ENCODE data around the gene IL36RN. TPM values are rescaled to one million over a fixed set of nuclear protein-coding genes. Genes with fewer than 3 reads are reported as not detected.
A peak's percentile ranks its signal among the peaks of the same experiment; 100 is the strongest.
"Not testable (repeated sequence)": the region's sequence is repeated elsewhere in the genome, so short reads cannot be mapped to it uniquely, and the experiment has no call there.

The IL36RN gene
- polyA plus RNA-seq, 6 donors from 2014 or later: not detected

DNA sequence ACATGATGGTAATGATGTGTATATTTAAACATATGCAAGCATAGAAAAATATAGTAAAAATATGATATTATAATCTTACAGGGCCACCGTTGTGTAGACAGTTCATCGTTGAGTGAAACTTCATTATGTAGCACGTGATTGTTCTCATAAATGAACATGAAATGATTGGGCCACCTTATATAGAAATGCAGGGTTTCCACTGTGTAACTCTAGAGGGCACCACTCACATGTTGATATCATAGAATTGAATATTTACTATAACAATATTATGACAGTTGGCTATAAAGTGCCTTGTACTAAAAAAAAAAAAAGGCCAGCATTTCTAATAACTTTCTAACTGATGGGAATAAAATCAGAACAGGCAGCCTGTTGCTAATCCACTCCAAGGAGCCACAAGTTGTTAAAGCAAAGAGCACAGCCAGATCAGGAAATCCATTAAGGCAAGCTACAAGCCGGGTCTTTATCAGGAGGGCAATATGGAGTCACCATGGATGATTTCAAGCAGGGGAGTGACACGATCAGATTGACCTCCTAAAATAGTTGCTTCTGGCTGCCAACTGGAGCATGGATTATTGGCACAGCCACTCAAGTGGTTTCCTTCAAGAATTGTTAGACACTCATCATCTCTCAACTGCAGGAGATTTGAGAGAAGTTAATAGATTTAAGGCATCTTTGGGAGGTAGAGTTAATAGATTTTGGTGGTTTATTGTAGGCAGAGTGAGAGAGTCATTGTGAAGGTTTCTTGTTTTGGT lies 25.4 kb downstream of the IL36RN start:
- peaks cover 0 to 5% (median 4%) of the 10 kb centered on the region in 3 donors for H3K4me1 Mint-ChIP-seq
- peaks cover 9 to 32% (median 31%) of the 10 kb centered on the region in 3 donors for H3K27me3 Mint-ChIP-seq
- H3K9me3 Mint-ChIP-seq: no peaks in the 10 kb centered on the region
- H3K36me3 Mint-ChIP-seq: no peaks in the 10 kb centered on the region
- no peak overlapping the region for H3K4me3 Mint-ChIP-seq
- ATAC-seq (ENCODE audit: low read depth in 2 of 2): peak; percentile 37 to 65
- DNase-seq: no peak
- H3K27ac Mint-ChIP-seq: no peak overlapping the region

DNA sequence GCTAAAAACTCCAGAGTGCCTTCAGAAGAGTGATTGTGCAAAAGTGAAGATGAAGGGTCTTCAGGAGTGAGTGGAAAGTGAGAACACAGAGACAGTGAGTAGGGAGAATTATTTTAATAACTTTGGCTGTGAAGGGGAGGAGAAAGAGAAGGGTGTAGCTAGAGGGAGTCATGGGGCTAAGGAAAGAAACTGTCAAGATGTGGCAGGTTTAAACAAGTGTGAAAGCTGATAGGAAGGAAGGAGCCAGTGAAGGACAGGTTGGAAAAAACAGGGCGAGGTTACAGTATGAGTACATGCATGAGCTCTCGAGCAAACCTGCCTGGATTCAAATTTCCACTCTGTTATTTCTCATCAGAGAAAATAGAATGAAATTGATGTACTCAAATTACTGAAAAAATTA lies 26.5 kb downstream of the IL36RN start:
- H3K27ac Mint-ChIP-seq: peak overlapping the region in 1 of 6 donors; percentile 12
- peaks cover 0 to 5% (median 4%) of the 10 kb centered on the region in 3 donors for H3K4me1 Mint-ChIP-seq
- DNase-seq (no peak), ATAC-seq (ENCODE audit: low read depth in 2 of 2) (no peak)
- no peaks in the 10 kb centered on the region for H3K36me3 Mint-ChIP-seq
- no peaks in the 10 kb centered on the region for H3K9me3 Mint-ChIP-seq
- H3K27me3 Mint-ChIP-seq: peaks cover 5 to 32% (median 31%) of the 10 kb centered on the region in 3 donors
- no peak overlapping the region for H3K4me3 Mint-ChIP-seq

DNA sequence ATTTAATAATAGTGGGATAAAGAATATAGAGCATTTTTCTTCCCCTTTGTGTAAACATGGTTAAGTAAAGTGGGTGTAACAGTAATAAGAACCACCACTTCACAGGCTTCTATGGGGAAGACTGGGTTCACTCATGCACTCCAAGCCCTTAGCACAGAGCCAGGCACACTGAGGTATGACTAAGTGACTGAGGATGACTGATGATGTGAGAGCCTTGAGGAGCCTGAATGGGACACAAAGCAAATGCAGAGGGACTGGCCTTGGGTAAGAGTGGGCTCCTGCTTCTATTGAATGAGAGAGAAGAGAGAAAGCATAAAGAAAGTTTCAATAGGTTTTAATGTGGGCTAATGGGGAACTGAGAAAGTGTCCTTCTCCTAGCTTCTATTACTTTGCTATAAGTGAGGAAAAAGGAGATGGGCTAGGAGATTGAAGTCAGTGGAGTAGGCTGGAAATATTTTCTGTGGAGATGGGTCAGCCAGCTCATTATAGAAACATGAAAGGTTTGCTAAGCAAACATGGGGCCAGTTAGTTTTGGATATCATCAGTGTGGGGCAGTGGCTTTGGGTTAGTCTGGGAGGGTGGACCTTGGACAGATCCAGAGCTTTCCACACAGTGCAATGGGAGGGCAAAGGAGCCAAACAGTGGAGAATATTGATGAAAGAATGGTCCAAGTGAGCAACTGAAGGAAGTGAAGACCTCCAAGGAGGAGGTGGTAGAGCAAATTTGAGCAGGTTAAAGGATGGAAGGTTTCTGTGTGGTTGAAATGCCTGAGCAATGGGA lies 29.4 kb downstream of the IL36RN start:
- H3K27me3 Mint-ChIP-seq: peaks cover 0 to 14% (median 13%) of the 10 kb centered on the region in 3 donors
- no peak overlapping the region for H3K4me3 Mint-ChIP-seq
- H3K9me3 Mint-ChIP-seq: no peaks in the 10 kb centered on the region
- H3K27ac Mint-ChIP-seq: no peak overlapping the region
- DNase-seq (no peak), ATAC-seq (ENCODE audit: low read depth in 2 of 2) (no peak)
- peaks cover 0 to 4% (median 2%) of the 10 kb centered on the region in 3 donors for H3K4me1 Mint-ChIP-seq
- no peaks in the 10 kb centered on the region for H3K36me3 Mint-ChIP-seq

DNA sequence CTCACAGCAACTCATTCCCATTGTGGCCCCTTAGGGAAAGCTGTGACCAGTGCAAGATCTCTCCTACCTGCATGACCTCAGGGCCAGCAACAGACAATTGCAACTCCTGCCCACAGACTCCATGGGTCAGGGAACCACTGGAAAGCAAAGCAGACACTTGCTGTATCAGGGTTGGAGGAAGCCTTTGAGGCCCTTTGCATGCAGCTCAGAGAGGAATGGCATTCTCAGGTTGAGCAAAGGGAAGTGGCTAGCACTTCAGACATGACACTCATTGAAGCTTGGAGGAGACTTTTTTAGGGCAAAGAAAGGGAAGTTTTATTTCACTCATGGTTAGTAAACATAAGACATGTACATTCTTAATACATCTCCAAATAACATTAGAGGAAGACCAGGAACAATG lies 30.9 kb downstream of the IL36RN start:
- ATAC-seq (ENCODE audit: low read depth in 2 of 2): peak; percentile 55 to 74
- H3K4me1 Mint-ChIP-seq: no peaks in the 10 kb centered on the region
- DNase-seq: no peak
- no peak overlapping the region for H3K4me3 Mint-ChIP-seq
- H3K27me3 Mint-ChIP-seq: peaks cover 0 to 11% (median 7%) of the 10 kb centered on the region in 3 donors
- H3K36me3 Mint-ChIP-seq: peaks cover 0 to 2% of the 10 kb centered on the region in 2 donors
- peaks cover 0 to 6% (median 2%) of the 10 kb centered on the region in 7 donors for H3K9me3 Mint-ChIP-seq
- no peak overlapping the region for H3K27ac Mint-ChIP-seq

DNA sequence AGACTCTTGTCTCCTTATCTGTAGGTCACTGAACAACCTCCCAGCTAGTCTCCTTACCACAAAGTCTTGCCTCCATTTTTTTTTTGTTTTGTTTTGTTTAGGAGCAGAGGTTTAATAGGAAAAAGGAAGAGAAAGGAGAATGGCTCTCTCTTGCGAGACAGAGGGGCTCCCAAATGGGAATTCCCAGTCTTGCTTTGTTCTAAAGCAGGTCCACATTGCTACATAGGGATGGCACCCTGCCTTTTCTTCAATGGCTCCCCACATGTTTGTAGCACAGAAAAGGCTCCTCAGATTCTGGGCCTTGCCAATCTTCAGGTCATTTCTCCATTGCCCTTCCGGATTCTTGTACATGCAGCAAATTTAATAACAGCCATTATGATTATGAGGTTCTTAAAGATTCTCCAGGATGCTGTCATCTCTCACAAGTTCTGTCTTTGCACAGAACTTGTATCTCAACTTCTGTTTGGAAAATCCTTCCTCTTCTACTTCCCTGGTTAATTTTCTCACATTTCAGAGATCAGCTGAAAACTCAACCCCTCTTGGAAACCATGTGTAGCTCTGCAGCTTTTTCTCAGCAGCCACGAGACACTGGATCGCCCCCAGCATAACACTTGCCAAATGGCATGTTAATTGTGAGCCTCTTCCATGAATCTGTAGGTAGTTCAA lies 32.4 kb downstream of the IL36RN start:
- ATAC-seq (ENCODE audit: low read depth in 2 of 2) (no peak), DNase-seq (no peak)
- no peak overlapping the region for H3K4me3 Mint-ChIP-seq
- peaks cover 0 to 8% (median 6%) of the 10 kb centered on the region in 3 donors for H3K27me3 Mint-ChIP-seq
- H3K4me1 Mint-ChIP-seq: no peaks in the 10 kb centered on the region
- H3K27ac Mint-ChIP-seq: no peak overlapping the region
- peaks cover 0 to 12% (median 5%) of the 10 kb centered on the region in 7 donors for H3K9me3 Mint-ChIP-seq
- H3K36me3 Mint-ChIP-seq: peaks cover 5 to 8% of the 10 kb centered on the region in 2 donors

DNA sequence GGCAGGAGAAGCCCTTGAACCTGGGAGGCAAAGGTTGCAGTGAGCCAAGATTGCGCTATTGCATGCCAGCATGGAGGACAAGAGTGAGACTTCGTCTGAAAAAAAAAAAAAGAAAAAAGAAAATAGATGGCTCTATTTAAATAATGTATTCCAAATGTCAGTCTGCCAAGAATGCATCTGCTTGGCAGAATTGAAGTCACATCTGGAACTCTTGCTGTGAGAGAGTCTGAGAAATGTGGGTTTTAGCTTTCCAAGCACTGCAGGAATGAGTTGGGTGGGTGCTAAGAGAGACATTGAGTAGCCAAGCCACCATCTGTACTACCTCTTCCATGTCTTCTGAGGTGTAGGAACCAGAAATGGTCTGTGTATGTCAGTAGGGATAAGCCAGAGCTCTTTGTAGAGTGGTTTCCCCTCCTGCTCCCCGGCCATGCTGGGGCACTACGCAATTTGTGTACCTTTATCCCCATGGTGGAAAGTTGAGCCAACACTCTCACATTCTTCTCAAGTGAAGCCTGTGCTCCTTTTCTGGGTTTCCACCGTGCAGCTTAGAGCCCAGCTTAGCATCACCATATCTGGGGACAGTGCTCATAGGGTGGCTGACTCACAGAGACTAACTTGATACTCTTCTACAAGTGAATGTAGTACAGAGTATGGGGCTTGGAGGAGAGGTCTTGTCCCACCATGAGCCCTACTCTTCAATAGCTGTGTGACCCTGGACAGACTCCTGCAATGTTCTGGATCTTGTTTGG lies 34.0 kb downstream of the IL36RN start:
- ATAC-seq (ENCODE audit: low read depth in 2 of 2) (no peak), DNase-seq (no peak)
- peaks cover 8 to 9% of the 10 kb centered on the region in 2 donors for H3K36me3 Mint-ChIP-seq
- H3K9me3 Mint-ChIP-seq: peaks cover 0 to 16% (median 5%) of the 10 kb centered on the region in 7 donors
- peaks cover 4 to 7% (median 6%) of the 10 kb centered on the region in 3 donors for H3K4me1 Mint-ChIP-seq
- H3K27ac Mint-ChIP-seq: no peak overlapping the region
- peaks cover 0 to 8% (median 6%) of the 10 kb centered on the region in 3 donors for H3K27me3 Mint-ChIP-seq
- H3K4me3 Mint-ChIP-seq: no peak overlapping the region

DNA sequence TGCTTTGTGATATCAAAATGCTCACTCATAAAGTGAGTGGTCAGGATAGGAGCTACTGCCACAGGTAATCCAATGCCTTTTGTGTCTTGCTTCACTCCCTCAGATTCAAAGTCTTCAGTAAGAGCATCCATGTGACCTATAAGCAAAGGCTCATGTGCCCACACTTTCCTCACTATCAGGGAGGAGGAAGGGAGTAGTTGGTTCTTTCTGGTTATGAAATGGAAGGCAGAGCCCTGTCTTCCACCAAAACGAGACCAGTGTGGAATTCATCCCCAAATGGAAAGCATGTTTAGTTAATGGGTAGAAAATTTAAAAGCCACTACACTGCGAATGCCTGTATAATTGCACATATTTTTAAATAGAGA lies 34.6 kb downstream of the IL36RN start:
- Mint-ChIP-seq H3K9me3 (peaks cover 0 to 16% (median 8%) of the 10 kb centered on the region in 7 donors), H3K4me3 (no peak overlapping the region), H3K4me1 (peaks cover 10 to 13% (median 12%) of the 10 kb centered on the region in 3 donors), H3K27ac (no peak overlapping the region), H3K27me3 (peaks cover 0 to 8% (median 6%) of the 10 kb centered on the region in 3 donors), H3K36me3 (peaks cover 8 to 9% of the 10 kb centered on the region in 2 donors)
- ATAC-seq (ENCODE audit: low read depth in 2 of 2): no peak
- no peak for DNase-seq

DNA sequence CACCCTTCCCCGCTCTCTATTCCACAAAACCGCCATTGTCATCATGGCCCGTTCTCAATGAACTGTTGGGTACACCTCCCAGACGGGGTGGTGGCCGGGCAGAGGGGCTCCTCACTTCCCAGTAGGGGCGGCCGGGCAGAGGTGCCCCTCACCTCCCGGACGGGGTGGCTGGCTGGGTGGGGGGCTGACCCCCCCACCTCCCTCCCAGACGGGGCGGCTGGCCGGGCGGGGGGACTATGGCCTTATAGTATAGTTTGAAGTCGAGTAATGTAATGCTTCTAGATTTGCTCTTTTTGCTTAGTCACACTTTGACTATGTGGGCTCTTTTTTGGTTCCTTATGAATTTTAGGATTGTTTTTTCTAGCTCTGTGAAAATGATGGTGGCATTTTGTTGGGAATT lies 37.3 kb downstream of the IL36RN start:
- Mint-ChIP-seq H3K9me3 (peaks cover 0 to 16% (median 8%) of the 10 kb centered on the region in 7 donors), H3K27me3 (peaks cover 6 to 16% (median 8%) of the 10 kb centered on the region in 3 donors), H3K4me1 (peaks cover 10 to 13% (median 12%) of the 10 kb centered on the region in 3 donors), H3K27ac (peak overlapping the region in 1 of 6 donors; percentile 53)
- H3K36me3 Mint-ChIP-seq; DNase-seq; H3K4me3 Mint-ChIP-seq; ATAC-seq (ENCODE audit: low read depth in 2 of 2): not testable (repeated sequence)

DNA sequence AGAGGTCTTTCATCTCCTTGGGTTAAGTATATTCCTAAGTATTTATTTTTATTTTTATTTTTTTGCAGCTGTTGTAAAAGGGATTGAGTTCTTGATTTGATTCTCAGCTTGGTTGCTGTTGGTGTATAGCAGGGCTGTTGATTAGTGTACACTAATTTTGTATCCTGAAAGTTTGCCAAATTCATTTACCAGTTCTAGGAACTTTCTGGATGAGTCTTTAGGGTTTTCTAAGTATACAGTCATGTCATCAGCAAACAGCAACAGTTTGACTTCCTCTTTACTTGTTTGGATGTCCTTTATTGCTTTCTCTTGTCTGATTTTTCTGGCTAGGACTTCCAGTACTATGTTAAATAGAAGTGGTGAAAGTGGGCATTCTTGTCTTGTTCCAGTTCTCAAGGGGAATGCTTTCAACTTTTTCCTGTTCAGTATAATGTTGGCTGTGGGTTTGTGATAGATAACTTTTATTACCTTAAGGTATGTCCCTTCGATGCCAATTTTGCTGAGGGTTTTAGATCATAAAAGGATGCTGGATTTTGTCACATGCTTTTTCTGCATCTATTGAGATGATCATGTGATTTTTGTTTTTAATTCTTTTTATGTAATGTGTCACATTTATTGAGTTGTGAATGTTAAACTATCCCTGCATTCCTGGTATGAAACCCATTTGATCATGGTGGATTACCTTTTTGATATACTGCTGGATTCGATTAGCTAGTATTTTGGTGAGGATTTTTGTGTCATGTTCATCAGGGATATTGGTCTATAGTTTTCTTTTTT lies 38.0 kb downstream of the IL36RN start:
- peaks cover 10 to 13% (median 12%) of the 10 kb centered on the region in 3 donors for H3K4me1 Mint-ChIP-seq
- peak overlapping the region in 1 of 6 donors; percentile 4 for H3K27ac Mint-ChIP-seq
- H3K4me3 Mint-ChIP-seq; H3K36me3 Mint-ChIP-seq; ATAC-seq (ENCODE audit: low read depth in 2 of 2); DNase-seq: not testable (repeated sequence)
- H3K9me3 Mint-ChIP-seq: peaks cover 0 to 16% (median 8%) of the 10 kb centered on the region in 7 donors
- H3K27me3 Mint-ChIP-seq: peaks cover 6 to 16% (median 8%) of the 10 kb centered on the region in 3 donors

DNA sequence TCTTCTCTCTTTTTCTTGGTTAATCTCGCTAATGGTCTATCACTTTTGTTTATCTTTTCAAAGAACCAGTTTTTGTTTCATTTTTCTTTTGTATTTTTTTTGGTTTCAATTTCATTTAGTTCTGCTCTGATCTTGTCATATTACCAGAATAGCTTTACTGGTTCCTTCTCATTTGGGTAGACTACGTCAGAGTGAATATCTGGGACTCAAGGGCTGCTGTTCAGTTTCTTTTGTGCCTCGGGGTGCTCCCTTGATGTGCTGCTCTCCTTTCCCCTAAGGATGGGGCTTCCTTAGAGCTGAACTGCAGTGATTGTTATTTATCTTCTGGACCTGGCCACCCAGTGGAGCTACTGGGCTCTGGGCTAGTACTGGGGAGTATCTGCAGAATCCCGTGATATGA lies 39.0 kb downstream of the IL36RN start:
- Mint-ChIP-seq H3K36me3 (peaks cover 14 to 19% of the 10 kb centered on the region in 2 donors), H3K4me3 (peak overlapping the region; percentile 24 to 82 (median 46)), H3K27me3 (peaks cover 10 to 16% (median 14%) of the 10 kb centered on the region in 3 donors), H3K4me1 (peaks cover 10 to 13% (median 12%) of the 10 kb centered on the region in 3 donors), H3K9me3 (peaks cover 0 to 18% (median 11%) of the 10 kb centered on the region in 7 donors), H3K27ac (peak overlapping the region; percentile 0 to 94 (median 82))
- DNase-seq: peak; percentile 40
- ATAC-seq (ENCODE audit: low read depth in 2 of 2): peak; percentile 85 to 87

DNA sequence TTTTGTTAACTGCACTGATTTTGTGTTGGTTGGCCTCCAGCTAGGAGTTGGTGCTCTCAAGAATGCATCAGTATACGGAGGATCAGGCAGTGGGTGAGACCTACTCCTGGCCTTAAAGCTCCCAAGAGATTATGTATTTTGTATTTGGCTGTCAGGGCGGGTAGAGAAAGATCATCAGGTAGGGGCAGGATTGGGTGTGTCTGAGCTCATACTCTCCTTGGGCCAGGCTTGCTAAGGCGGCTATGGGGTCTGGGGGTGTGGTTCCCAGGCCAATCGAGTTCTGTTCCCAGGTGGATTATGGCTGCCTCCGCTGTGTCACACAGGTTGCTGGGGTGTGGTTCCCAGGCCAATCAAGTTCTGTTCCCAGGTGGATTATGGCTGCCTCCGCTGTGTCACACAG lies 39.5 kb downstream of the IL36RN start:
- Mint-ChIP-seq H3K36me3 (peaks cover 14 to 24% of the 10 kb centered on the region in 2 donors), H3K27ac (peak overlapping the region; percentile 0 to 94 (median 82)), H3K4me1 (peaks cover 10 to 13% (median 12%) of the 10 kb centered on the region in 3 donors), H3K4me3 (peak overlapping the region in 5 of 8 donors; percentile 39 to 82 (median 50)), H3K27me3 (peaks cover 10 to 19% (median 16%) of the 10 kb centered on the region in 3 donors), H3K9me3 (peaks cover 0 to 18% (median 11%) of the 10 kb centered on the region in 7 donors)
- no peak for ATAC-seq (ENCODE audit: low read depth in 2 of 2)
- DNase-seq: no peak

DNA sequence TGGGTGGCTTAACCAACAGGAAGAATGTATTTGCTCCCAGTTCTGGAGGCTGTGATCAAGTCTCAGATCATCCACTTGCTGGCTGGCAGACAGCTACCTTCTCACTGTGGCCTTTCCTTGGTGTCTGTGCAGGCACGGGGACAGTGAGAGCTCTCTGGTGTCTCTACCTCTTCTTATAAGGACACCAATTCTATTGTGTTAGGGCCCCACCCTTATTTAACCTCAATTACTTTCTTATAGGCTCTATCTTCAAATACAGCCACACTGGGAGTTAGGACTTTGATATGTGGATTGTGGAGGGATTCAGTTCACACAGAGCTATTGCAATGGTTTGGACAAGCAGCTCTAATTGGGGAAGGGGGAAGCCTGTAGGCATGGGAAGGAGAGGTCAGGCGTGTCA lies 43.1 kb downstream of the IL36RN start:
- no peak for ATAC-seq (ENCODE audit: low read depth in 2 of 2)
- no peak overlapping the region for H3K4me3 Mint-ChIP-seq
- no peak for DNase-seq
- peaks cover 0 to 9% (median 3%) of the 10 kb centered on the region in 7 donors for H3K9me3 Mint-ChIP-seq
- peaks cover 10 to 18% (median 17%) of the 10 kb centered on the region in 3 donors for H3K27me3 Mint-ChIP-seq
- peaks cover 10 to 16% of the 10 kb centered on the region in 2 donors for H3K36me3 Mint-ChIP-seq
- no peak overlapping the region for H3K27ac Mint-ChIP-seq
- H3K4me1 Mint-ChIP-seq: peaks cover 10 to 13% (median 12%) of the 10 kb centered on the region in 3 donors
